Smooth muscle cell (in vitro differentiated cells): ENCODE data around the gene EOMES. TPM values are rescaled to one million over a fixed set of nuclear protein-coding genes. Genes with fewer than 3 reads are reported as not detected.

ENCODE experiments used
- DNase-seq: peaks from one replicate; lab custom pipeline; 2025; ENCODE audit not compliant: unreplicated experiment; lab: John Stamatoyannopoulos, UW
- H2AFZ ChIP-seq: fragments of 200-600 bp; sonication (generic); 2 replicates; pipeline ENCODE4 v1.6.0; 2016; ENCODE audit warnings: antibody characterized with exemption, low read depth, mild to moderate bottlenecking
- H3F3A ChIP-seq: fragments of 200-600 bp; sonication (generic); 2 replicates; pipeline ENCODE4 v1.6.0; 2017; ENCODE audit warnings: antibody characterized with exemption, low read depth
- H3K27ac ChIP-seq: fragments of 200-600 bp; sonication (generic); 2 replicates; pipeline ENCODE4 v1.5.1; 2016; ENCODE audit warnings: low read depth, mild to moderate bottlenecking
- H3K27me3 ChIP-seq: fragments of 200-600 bp; sonication (generic); 2 replicates; pipeline ENCODE4 v1.6.1; 2016; ENCODE audit warnings: low read depth, mild to moderate bottlenecking
- H3K36me3 ChIP-seq: fragments of 200-600 bp; sonication (generic); 2 replicates; pipeline ENCODE4 v1.5.1; 2016; ENCODE audit warnings: low read depth
- H3K4me1 ChIP-seq: fragments of 200-600 bp; sonication (generic); 2 replicates; pipeline ENCODE4 v1.5.1; 2016; ENCODE audit warnings: low read depth
- H3K4me2 ChIP-seq: fragments of 200-600 bp; sonication (generic); 2 replicates; pipeline ENCODE4 v1.6.0; 2016; ENCODE audit warnings: mild to moderate bottlenecking
- H3K4me3 ChIP-seq: fragments of 200-600 bp; sonication (generic); 2 replicates; pipeline ENCODE4 v1.5.1; 2016; ENCODE audit warnings: mild to moderate bottlenecking
- H3K79me2 ChIP-seq: fragments of 200-600 bp; sonication (generic); 2 replicates; pipeline ENCODE4 v1.6.0; 2016; ENCODE audit warnings: low read depth, mild to moderate bottlenecking
- H3K9ac ChIP-seq: fragments of 200-600 bp; sonication (generic); 2 replicates; pipeline ENCODE4 v1.6.0; 2016; ENCODE audit warnings: low read depth
- H3K9me3 ChIP-seq: fragments of 200-600 bp; sonication (generic); replicated peaks from 2 replicates; pipeline ENCODE4 v1.5.1; 2016; ENCODE audit warnings: low read depth
- H4K20me1 ChIP-seq: fragments of 200-600 bp; sonication (generic); 2 replicates; pipeline ENCODE4 v1.6.0; 2016; ENCODE audit warnings: low read depth
- WGBS: methylation state at CpG from one replicate; pipeline ENCODE4 v1.1.7; 2016; ENCODE audit warnings: low lambda C conversion rate; 5-methylcytosine and 5-hydroxymethylcytosine counted together
- polyA plus RNA-seq: library from polyadenylated mRNA; unstranded; fragments of >200 nt; fragmentation: Nextera tagmentation; extraction: Ambion mirVana; gene quantifications from 2 replicates; pipeline ENCODE4 v1.2.1, GENCODE V29; 2016
- total RNA-seq: library from RNA; depleted of rRNA; stranded (reverse); fragments of >200 nt; gene quantifications from 2 replicates; pipeline ENCODE4 v1.2.3, GENCODE V29; 2014
- TF ChIP-seq, protein P1 (sequence below): fragments of 200-600 bp; sonication (generic); IDR thresholded peaks from 2 replicates; pipeline ENCODE4 v1.5.1; 2017; ENCODE audit warnings: borderline replicate concordance, mild to moderate bottlenecking, antibody characterized with exemption; ENCODE audit not compliant: insufficient read depth, poor library complexity, severe bottlenecking

EOMES gene
- total and polyA plus RNA-seq, 2 experiments from 2014 or later, result not detected

DNA sequence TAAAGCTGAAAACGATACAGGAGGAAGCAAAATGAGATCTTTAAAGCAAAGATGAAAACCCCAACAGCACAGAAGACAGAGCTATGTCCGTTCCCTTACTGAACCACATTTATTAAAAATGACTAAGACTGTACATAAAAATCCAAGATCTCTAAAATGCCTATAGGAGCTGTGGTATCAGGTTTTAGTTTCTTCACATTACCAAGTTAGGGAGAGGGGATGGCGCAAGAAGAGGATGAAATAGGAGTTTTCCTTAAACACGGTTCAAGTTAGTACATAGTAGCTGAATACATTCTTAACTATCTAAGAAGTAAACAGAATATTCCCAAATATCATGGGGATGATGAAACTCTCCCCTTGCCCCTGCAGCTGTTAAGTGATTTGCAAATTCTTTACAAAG is 6.3 kb downstream of the EOMES start:
- Histone ChIP-seq H3K9ac (no peak overlapping the region), H4K20me1 (no peaks in the 10 kb centered on the region), H3K27ac (no peak overlapping the region), H3K4me2 (no peak overlapping the region), H3K9me3 (no peaks in the 10 kb centered on the region), H3K79me2 (no peaks in the 10 kb centered on the region), H3K4me1 (peaks cover 23% of the 10 kb centered on the region), H3F3A (no peaks in the 10 kb centered on the region), H2AFZ (no peak overlapping the region), H3K27me3 (peaks cover 88% of the 10 kb centered on the region), H3K36me3 (no peaks in the 10 kb centered on the region), H3K4me3 (no peak overlapping the region)
- no peak for DNase-seq
- TF ChIP-seq, protein P1, sequence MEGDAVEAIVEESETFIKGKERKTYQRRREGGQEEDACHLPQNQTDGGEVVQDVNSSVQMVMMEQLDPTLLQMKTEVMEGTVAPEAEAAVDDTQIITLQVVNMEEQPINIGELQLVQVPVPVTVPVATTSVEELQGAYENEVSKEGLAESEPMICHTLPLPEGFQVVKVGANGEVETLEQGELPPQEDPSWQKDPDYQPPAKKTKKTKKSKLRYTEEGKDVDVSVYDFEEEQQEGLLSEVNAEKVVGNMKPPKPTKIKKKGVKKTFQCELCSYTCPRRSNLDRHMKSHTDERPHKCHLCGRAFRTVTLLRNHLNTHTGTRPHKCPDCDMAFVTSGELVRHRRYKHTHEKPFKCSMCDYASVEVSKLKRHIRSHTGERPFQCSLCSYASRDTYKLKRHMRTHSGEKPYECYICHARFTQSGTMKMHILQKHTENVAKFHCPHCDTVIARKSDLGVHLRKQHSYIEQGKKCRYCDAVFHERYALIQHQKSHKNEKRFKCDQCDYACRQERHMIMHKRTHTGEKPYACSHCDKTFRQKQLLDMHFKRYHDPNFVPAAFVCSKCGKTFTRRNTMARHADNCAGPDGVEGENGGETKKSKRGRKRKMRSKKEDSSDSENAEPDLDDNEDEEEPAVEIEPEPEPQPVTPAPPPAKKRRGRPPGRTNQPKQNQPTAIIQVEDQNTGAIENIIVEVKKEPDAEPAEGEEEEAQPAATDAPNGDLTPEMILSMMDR, result no peak
- 45% methylated on average over 4 of the region's 4 CpGs for WGBS

DNA sequence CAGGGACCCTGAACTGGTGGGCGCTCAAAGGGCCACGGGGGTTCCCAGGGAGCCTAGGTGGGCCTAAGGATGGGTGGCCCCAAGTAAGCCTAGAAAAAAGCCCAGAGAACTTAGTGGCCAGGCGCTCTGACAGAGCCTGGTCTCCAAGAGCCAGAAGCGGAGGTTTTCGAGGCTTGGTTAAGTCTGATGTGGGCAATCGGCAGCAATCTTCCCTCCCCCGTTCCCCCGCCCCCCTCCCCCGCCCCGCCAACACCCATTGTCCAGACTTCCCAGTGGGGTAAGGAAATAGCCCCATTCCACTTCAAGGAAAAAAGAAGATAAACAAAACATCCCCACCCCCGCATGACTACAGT is 6.7 kb downstream of the EOMES start:
- Histone ChIP-seq H3K4me2 (peak overlapping the region; percentile 100), H3F3A (no peaks in the 10 kb centered on the region), H3K79me2 (no peaks in the 10 kb centered on the region), H3K4me3 (peak overlapping the region; percentile 33), H3K27me3 (peaks cover 88% of the 10 kb centered on the region), H3K27ac (no peak overlapping the region), H3K36me3 (no peaks in the 10 kb centered on the region), H3K4me1 (peaks cover 22% of the 10 kb centered on the region), H3K9ac (no peak overlapping the region), H4K20me1 (no peaks in the 10 kb centered on the region), H3K9me3 (no peaks in the 10 kb centered on the region), H2AFZ (peak overlapping the region; percentile 44)
- no peak for DNase-seq
- TF ChIP-seq, protein P1, result no peak
- 0% methylated on average over 11 of the region's 11 CpGs for WGBS

DNA sequence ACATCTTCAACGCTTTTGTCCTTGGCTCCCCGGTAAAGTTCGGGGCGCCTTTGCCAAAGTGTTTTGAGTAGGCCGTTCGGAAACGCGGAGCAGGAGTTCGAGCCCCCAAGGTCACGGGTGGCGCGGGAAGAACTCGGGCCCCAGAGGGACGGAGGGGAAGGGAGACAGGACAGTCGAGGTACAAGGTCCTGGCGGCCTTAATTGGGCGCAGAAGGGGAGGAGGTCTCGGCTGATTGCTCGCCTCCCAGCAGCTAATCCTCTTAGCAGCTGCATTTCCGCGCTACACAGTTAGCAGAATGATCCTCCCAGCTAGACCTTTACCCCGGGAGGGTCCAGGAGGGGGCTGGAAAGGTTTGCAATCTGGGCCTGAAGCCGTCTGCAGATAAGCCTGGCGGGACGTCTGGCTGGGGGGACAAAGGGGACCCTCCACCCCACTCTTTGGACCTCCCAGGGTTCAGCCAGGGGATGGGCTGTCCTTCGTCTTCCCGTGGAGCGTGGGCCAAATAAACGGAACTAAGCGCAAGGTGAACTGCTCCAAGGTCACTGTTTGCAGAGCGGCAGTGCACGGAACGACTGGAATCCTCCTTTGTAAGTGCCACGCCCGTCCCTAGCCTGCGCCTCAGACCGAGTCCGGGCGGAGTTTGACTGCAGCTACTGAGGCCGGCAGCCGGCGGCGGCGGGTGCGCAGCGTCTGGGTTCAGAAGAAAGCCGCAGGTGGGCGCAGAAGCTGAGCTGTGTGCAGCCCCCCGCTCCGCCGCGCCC is 7.2 kb downstream of the EOMES start:
- Histone ChIP-seq H3K27ac (no peak overlapping the region), H3K27me3 (peaks cover 88% of the 10 kb centered on the region), H4K20me1 (no peaks in the 10 kb centered on the region), H2AFZ (peak overlapping the region; percentile 44), H3K9me3 (no peaks in the 10 kb centered on the region), H3K36me3 (no peaks in the 10 kb centered on the region), H3K79me2 (no peaks in the 10 kb centered on the region), H3K4me2 (peak overlapping the region; percentile 100), H3K9ac (no peak overlapping the region), H3K4me1 (peaks cover 22% of the 10 kb centered on the region), H3K4me3 (peak overlapping the region; percentile 33), H3F3A (no peaks in the 10 kb centered on the region)
- TF ChIP-seq, protein P1, result no peak
- 3% methylated on average over 52 of the region's 52 CpGs for WGBS
- no peak for DNase-seq

DNA sequence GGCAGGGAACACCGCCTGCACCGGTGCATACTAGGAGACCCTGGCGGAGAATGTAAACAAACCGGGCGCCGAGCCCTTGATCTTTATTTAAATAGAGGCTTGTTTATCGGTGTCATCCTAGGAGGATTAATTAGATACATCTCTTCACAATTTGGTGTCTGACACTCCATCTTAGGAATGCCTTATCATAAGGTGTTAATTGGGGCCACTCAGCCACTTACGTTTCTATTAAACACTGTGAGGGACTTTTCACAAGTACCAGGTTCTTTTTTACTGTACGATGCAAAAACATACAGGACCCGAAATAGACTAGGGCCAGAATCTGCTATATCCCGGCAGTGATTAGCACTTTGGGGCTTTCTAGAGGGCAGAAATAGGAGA is 8.0 kb downstream of the EOMES start:
- WGBS, result 3% methylated on average over 11 of the region's 11 CpGs
- peaks cover 85% of the 10 kb centered on the region for H3K27me3 ChIP-seq

More for the DNA sequence above, 8.0 kb downstream of the EOMES start:
- Histone ChIP-seq H3K4me3 (peak overlapping the region; percentile 69), H3K9ac (no peak overlapping the region), H3K4me2 (peak overlapping the region; percentile 100), H4K20me1 (no peaks in the 10 kb centered on the region), H3F3A (no peaks in the 10 kb centered on the region), H3K36me3 (no peaks in the 10 kb centered on the region), H3K79me2 (no peaks in the 10 kb centered on the region), H3K4me1 (peaks cover 22% of the 10 kb centered on the region), H3K9me3 (no peaks in the 10 kb centered on the region), H2AFZ (peak overlapping the region; percentile 44), H3K27ac (no peak overlapping the region)
- no peak for DNase-seq
- TF ChIP-seq, protein P1, result no peak
